IMR-90 (cell line): ENCODE results near the gene LAMB1. TPM values are rescaled to one million over a fixed set of nuclear protein-coding genes. Genes with fewer than 3 reads are reported as not detected.

ENCODE experiments used
- ATAC-seq: fragments of 200-7000 bp; cut with Tn5 transposase; 2 replicates; pipeline ENCODE4 v1.9.1; 2020; ENCODE audit warnings: low read depth, mild to moderate bottlenecking, moderate library complexity
- BruUV-seq: library from RNA; stranded (reverse); fragments of 400-500 nt; replicated peaks from 2 replicates; lab custom pipeline; 2021; lab: Mats Ljungman, UMichigan
- CTCF ChIA-PET: fragments of 300-600 bp; formaldehyde crosslinking; extraction: SDS; loops from one replicate; lab custom pipeline; 2021; ENCODE audit warnings: antibody characterized with exemption; lab: Yijun Ruan, JAX
- POLR2A ChIA-PET: fragments of 300-600 bp; sonication (Branson Sonifier 250); formaldehyde crosslinking; loops from one replicate; lab custom pipeline; 2022; ENCODE audit warnings: antibody characterized with exemption; ENCODE audit not compliant: unreplicated experiment; lab: Charles Lee
- DNase-seq: peaks from one replicate; pipeline ENCODE4 v3.0.0; 2013
- H2AFZ ChIP-seq: replicated peaks from 2 replicates; pipeline ENCODE3; 2013; ENCODE audit warnings: low read length, mild to moderate bottlenecking; ENCODE audit not compliant: poor library complexity
- H2AK5ac ChIP-seq: 2 replicates; pipeline ENCODE4 v1.6.1; 2013; ENCODE audit warnings: low read depth, low read length, inconsistent platforms
- H2AK9ac ChIP-seq: replicated peaks from 2 replicates; pipeline ENCODE3; 2013; ENCODE audit warnings: mild to moderate bottlenecking, low read depth, low read length, moderate library complexity; ENCODE audit not compliant: poor library complexity
- H2BK120ac ChIP-seq: 2 replicates; pipeline ENCODE4 v1.6.1; 2013; ENCODE audit warnings: low read depth, low read length, inconsistent platforms
- H2BK15ac ChIP-seq: 3 replicates; pipeline ENCODE4 v1.6.1; 2013; ENCODE audit warnings: low read depth, low read length, inconsistent platforms
- H2BK20ac ChIP-seq: 2 replicates; pipeline ENCODE4 v1.6.1; 2013; ENCODE audit warnings: low read depth, mild to moderate bottlenecking, inconsistent platforms, low read length, moderate library complexity
- H2BK5ac ChIP-seq: 2 replicates; pipeline ENCODE4 v1.6.1; 2013; ENCODE audit warnings: mild to moderate bottlenecking, low read depth, low read length, inconsistent platforms; ENCODE audit not compliant: poor library complexity, severe bottlenecking
- H3K14ac ChIP-seq: replicated peaks from 2 replicates; pipeline ENCODE4 v1.6.1; 2013; ENCODE audit warnings: low read depth, low read length, inconsistent platforms
- H3K18ac ChIP-seq: 2 replicates; pipeline ENCODE4 v1.6.1; 2013; ENCODE audit warnings: low read depth, low read length, control low read depth
- H3K23ac ChIP-seq: 2 replicates; pipeline ENCODE4 v1.6.1; 2013; ENCODE audit warnings: low read depth, low read length, inconsistent platforms
- H3K27ac ChIP-seq: 2 replicates; pipeline ENCODE4 v1.5.1; 2013; ENCODE audit warnings: mild to moderate bottlenecking, control low read depth, low read length; ENCODE audit not compliant: insufficient read depth
- H3K27me3 ChIP-seq: 2 replicates; pipeline ENCODE4 v1.6.1; 2013; ENCODE audit warnings: low read length; ENCODE audit not compliant: control insufficient read depth, insufficient read depth
- H3K36me3 ChIP-seq: 2 replicates; pipeline ENCODE4 v1.6.1; 2013; ENCODE audit warnings: low read length, mixed read lengths; ENCODE audit not compliant: control insufficient read depth, insufficient read depth
- H3K4ac ChIP-seq: 2 replicates; pipeline ENCODE4 v1.6.1; 2013; ENCODE audit warnings: low read depth, low read length, inconsistent platforms
- H3K4me1 ChIP-seq: 2 replicates; pipeline ENCODE4 v1.6.1; 2013; ENCODE audit warnings: low read length, mixed read lengths; ENCODE audit not compliant: control insufficient read depth, insufficient read depth
- H3K4me2 ChIP-seq: 2 replicates; pipeline ENCODE4 v1.6.1; 2013; ENCODE audit warnings: low read depth, mild to moderate bottlenecking, control low read depth, low read length, moderate library complexity
- H3K4me3 ChIP-seq: 2 replicates; pipeline ENCODE4 v1.5.1; 2013; ENCODE audit warnings: low read depth, mild to moderate bottlenecking, control low read depth, low read length, moderate library complexity; ENCODE audit not compliant: insufficient read depth
- H3K56ac ChIP-seq: 2 replicates; pipeline ENCODE4 v1.6.1; 2013; ENCODE audit warnings: low read length, inconsistent platforms; ENCODE audit not compliant: insufficient read depth; ENCODE audit errors: extremely low read depth
- H3K79me1 ChIP-seq, 2 experiments: 2 replicates each; pipeline ENCODE4 v1.6.1; 2013; ENCODE audit warnings: low read length in 2 of 2, inconsistent platforms in 1 of 2, low read depth in 1 of 2
- H3K9ac ChIP-seq: 2 replicates; pipeline ENCODE4 v1.6.1; 2013; ENCODE audit warnings: low read depth, low read length, control low read depth
- H3K9me1 ChIP-seq: 2 replicates; pipeline ENCODE4 v1.6.1; 2013; ENCODE audit warnings: low read length, inconsistent platforms; ENCODE audit not compliant: insufficient read depth
- H3K9me3 ChIP-seq: 2 replicates; pipeline ENCODE4 v1.6.1; 2013; ENCODE audit warnings: low read length; ENCODE audit not compliant: control insufficient read depth, insufficient read depth
- H4K20me1 ChIP-seq: 2 replicates; pipeline ENCODE4 v1.6.1; 2013; ENCODE audit warnings: low read length, inconsistent platforms; ENCODE audit not compliant: insufficient read depth
- H4K5ac ChIP-seq: 2 replicates; pipeline ENCODE4 v1.6.1; 2013; ENCODE audit warnings: mild to moderate bottlenecking, low read depth, low read length, control low read depth
- H4K8ac ChIP-seq, 2 experiments: 2 replicates each; pipeline ENCODE4 v1.6.1; 2013; ENCODE audit warnings: low read depth in 2 of 2, low read length in 2 of 2, control low read depth in 1 of 2, inconsistent platforms in 1 of 2
- H4K91ac ChIP-seq: 2 replicates; pipeline ENCODE4 v1.6.1; 2013; ENCODE audit warnings: low read depth, low read length, inconsistent platforms; ENCODE audit not compliant: insufficient read depth
- BHLHE40 ChIP-seq: fragments of 150-350 bp; IDR thresholded peaks from 2 replicates; pipeline ENCODE4 v1.6.1; 2016; ENCODE audit warnings: mild to moderate bottlenecking, low read depth, low read length
- CEBPB ChIP-seq: IDR thresholded peaks from 2 replicates; pipeline ENCODE4 v1.6.1; 2012; ENCODE audit warnings: low read depth, low read length, improper control_type of control experiment
- CHD1 ChIP-seq: IDR thresholded peaks from 2 replicates; pipeline ENCODE4 v1.6.1; 2012; ENCODE audit warnings: low read depth, low read length, improper control_type of control experiment
- FOS ChIP-seq: fragments of 150-350 bp; IDR thresholded peaks from 2 replicates; pipeline ENCODE4 v1.6.1; 2016; ENCODE audit warnings: low read depth, low read length
- MAFK ChIP-seq: IDR thresholded peaks from 2 replicates; pipeline ENCODE4 v1.6.1; 2012; ENCODE audit warnings: low read depth, low read length, improper control_type of control experiment
- MAZ ChIP-seq: IDR thresholded peaks from 2 replicates; pipeline ENCODE4 v1.6.1; 2012; ENCODE audit warnings: low read depth, mild to moderate bottlenecking, low read length, improper control_type of control experiment, moderate library complexity, borderline replicate concordance
- MXI1 ChIP-seq: IDR thresholded peaks from 2 replicates; pipeline ENCODE4 v1.6.1; 2012; ENCODE audit warnings: low read depth, mild to moderate bottlenecking, low read length, moderate library complexity, borderline replicate concordance
- NFE2L2 ChIP-seq: fragments of 150-350 bp; IDR thresholded peaks from 2 replicates; pipeline ENCODE4 v1.6.1; 2016; ENCODE audit warnings: low read depth, mild to moderate bottlenecking, low read length
- POLR2A ChIP-seq: IDR thresholded peaks from 2 replicates; pipeline ENCODE4 v1.6.1; 2012; ENCODE audit warnings: mild to moderate bottlenecking, low read depth, low read length
- RAD21 ChIP-seq: IDR thresholded peaks from 2 replicates; pipeline ENCODE4 v1.6.1; 2012; ENCODE audit warnings: low read length, improper control_type of control experiment
- RCOR1 ChIP-seq: IDR thresholded peaks from 2 replicates; pipeline ENCODE4 v1.6.1; 2012; ENCODE audit warnings: mild to moderate bottlenecking, low read length, improper control_type of control experiment; ENCODE audit not compliant: insufficient replicate concordance
- RFX5 ChIP-seq: IDR thresholded peaks from 2 replicates; pipeline ENCODE4 v1.8.0; 2012; ENCODE audit warnings: low read depth, mild to moderate bottlenecking, low read length, moderate library complexity
- SMC3 ChIP-seq: fragments of 150-350 bp; IDR thresholded peaks from 2 replicates; pipeline ENCODE4 v1.6.1; 2016; ENCODE audit warnings: low read depth, mild to moderate bottlenecking, antibody characterized with exemption, low read length, moderate library complexity
- WGBS, 2 experiments: methylation state at CpG; one replicate each; pipeline versions ENCODE4 v1.1.5 to v1.1.7; 2013; ENCODE audit warnings: missing lambda C conversion rate in 2 of 2; ENCODE audit not compliant: insufficient read length in 1 of 2; ENCODE audit errors: extremely low coverage in 2 of 2; 5-methylcytosine and 5-hydroxymethylcytosine counted together
- dilution Hi-C: fragments of 300-500 bp; cut with HindIII; formaldehyde crosslinking; loops from one replicate; pipeline ENCODE4 v1.14.3; 2018; ENCODE audit warnings: low sequenced_read_pairs; ENCODE audit not compliant: unreplicated experiment
- in situ Hi-C: fragments of 300-500 bp; cut with MboI; formaldehyde crosslinking; loops from 3 replicates; pipeline ENCODE4 v1.14.3; 2019; ENCODE audit warnings: low sequenced_read_pairs, inconsistent platforms, mixed read lengths
- intact Hi-C: fragments of 100-400 bp; cut with micrococcal nuclease; formaldehyde crosslinking; loops from 2 replicates; pipeline ENCODE4 v1.10.0; 2022
- polyA plus RNA-seq, 3 experiments: library from polyadenylated mRNA; depleted of rRNA; stranded (reverse); fragments of >200 nt; gene quantifications; 2 replicates each; pipeline ENCODE4 v1.2.3, GENCODE V29; 2012; ENCODE audit warnings: low replicate concordance in 1 of 3
- total RNA-seq: library from RNA; depleted of rRNA; stranded (reverse); fragments of >200 nt; gene quantifications from 2 replicates; pipeline ENCODE4 v1.2.3, GENCODE V29; 2012
- TF ChIP-seq, protein P1 (sequence below): conservative IDR thresholded peaks from 2 replicates; pipeline ENCODE4 v1.5.1; 2012; ENCODE audit warnings: mild to moderate bottlenecking, low read depth, low read length, improper control_type of control experiment
- TF ChIP-seq, protein P2 (sequence below): fragments of 150-350 bp; IDR thresholded peaks from 2 replicates; pipeline ENCODE4 v1.6.1; 2016; ENCODE audit warnings: low read depth, mild to moderate bottlenecking, low read length, moderate library complexity, borderline replicate concordance

Gene LAMB1
- total and polyA plus RNA-seq, 2 of the 4 experiments (the other 2 are of a cell fraction): 114 to 117 TPM

DNA sequence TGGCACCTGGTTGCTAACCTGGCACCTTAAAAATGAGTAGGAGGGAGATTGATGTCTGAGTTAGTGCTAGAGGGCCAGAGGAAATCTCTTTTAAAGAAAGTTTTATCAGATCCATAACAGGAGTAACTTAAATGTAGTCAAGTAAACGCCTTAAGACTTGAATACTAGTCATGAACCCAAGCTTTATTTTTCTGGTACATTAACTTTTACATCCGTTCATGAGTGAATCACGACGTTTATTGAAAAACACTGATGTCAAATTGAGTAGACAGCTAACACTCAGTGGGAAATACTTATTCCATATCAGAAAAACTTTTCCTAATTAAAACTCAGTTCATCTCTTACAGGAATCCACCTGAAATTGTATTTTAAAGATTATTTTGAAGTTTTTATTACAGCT, 6.9 kb upstream of the LAMB1 start:
- Histone ChIP-seq H3K4ac (no peak overlapping the region), H4K20me1 (no peaks in the 10 kb centered on the region; the same call in 1 of the 2 replicates), H3K4me1 (peaks cover 9% of the 10 kb centered on the region), H3K56ac (no peak overlapping the region), H2AFZ (no peak overlapping the region), H2BK120ac (no peak overlapping the region), H2BK20ac (no peak overlapping the region), H4K5ac (no peak overlapping the region), H3K27ac (no peak overlapping the region), H3K4me3 (no peak overlapping the region), H3K27me3 (no peaks in the 10 kb centered on the region), H3K18ac (no peak overlapping the region), H4K8ac (no peak overlapping the region), H3K23ac (no peak overlapping the region), H3K9ac (no peak overlapping the region), H3K14ac (no peak overlapping the region), H3K79me1 (no peaks in the 10 kb centered on the region), H3K4me2 (no peak overlapping the region), H3K36me3 (no peaks in the 10 kb centered on the region), H3K9me3 (no peaks in the 10 kb centered on the region), H2AK5ac (no peak overlapping the region), H4K91ac (no peak overlapping the region), H2BK15ac (no peak overlapping the region), H3K9me1 (peaks cover 9% of the 10 kb centered on the region; the same call in 1 of the 2 replicates), H2AK9ac (no peak overlapping the region), H2BK5ac (no peak overlapping the region)
- BruUV-seq: no TSS peak
- in situ Hi-C loops (no loop called here), intact Hi-C loops (loop anchor here (5.0 kb wide), 1 partner anchor 122 kb away; the partner anchor contains the start of gene LAMB4), dilution Hi-C loops (loop anchor here (25.0 kb wide), 1 partner anchor 127 kb away; the partner anchor contains the start of gene LAMB4)
- WGBS, 2 experiments: 80% methylated on average over 1 of the region's 4 CpGs; no CpG with 5 or more reads in 1 of the 2 experiments
- no peak for TF ChIP-seq MAFK
- no peak for TF ChIP-seq RAD21
- no peak for TF ChIP-seq FOS
- no peak for TF ChIP-seq BHLHE40
- no peak for TF ChIP-seq NFE2L2
- TF ChIP-seq MAZ: no peak
- TF ChIP-seq MXI1: no peak
- TF ChIP-seq SMC3: no peak
- TF ChIP-seq, protein P1, sequence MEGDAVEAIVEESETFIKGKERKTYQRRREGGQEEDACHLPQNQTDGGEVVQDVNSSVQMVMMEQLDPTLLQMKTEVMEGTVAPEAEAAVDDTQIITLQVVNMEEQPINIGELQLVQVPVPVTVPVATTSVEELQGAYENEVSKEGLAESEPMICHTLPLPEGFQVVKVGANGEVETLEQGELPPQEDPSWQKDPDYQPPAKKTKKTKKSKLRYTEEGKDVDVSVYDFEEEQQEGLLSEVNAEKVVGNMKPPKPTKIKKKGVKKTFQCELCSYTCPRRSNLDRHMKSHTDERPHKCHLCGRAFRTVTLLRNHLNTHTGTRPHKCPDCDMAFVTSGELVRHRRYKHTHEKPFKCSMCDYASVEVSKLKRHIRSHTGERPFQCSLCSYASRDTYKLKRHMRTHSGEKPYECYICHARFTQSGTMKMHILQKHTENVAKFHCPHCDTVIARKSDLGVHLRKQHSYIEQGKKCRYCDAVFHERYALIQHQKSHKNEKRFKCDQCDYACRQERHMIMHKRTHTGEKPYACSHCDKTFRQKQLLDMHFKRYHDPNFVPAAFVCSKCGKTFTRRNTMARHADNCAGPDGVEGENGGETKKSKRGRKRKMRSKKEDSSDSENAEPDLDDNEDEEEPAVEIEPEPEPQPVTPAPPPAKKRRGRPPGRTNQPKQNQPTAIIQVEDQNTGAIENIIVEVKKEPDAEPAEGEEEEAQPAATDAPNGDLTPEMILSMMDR: no peak
- TF ChIP-seq POLR2A: no peak
- TF ChIP-seq, protein P2, sequence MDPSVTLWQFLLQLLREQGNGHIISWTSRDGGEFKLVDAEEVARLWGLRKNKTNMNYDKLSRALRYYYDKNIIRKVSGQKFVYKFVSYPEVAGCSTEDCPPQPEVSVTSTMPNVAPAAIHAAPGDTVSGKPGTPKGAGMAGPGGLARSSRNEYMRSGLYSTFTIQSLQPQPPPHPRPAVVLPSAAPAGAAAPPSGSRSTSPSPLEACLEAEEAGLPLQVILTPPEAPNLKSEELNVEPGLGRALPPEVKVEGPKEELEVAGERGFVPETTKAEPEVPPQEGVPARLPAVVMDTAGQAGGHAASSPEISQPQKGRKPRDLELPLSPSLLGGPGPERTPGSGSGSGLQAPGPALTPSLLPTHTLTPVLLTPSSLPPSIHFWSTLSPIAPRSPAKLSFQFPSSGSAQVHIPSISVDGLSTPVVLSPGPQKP: no peak
- no peak for TF ChIP-seq RFX5
- TF ChIP-seq CEBPB: no peak
- TF ChIP-seq RCOR1: no peak
- TF ChIP-seq CHD1: no peak
- ATAC-seq: no peak
- ChIA-PET CTCF (interaction anchor here (0.6 kb wide), 1 partner anchor 136 kb away, joined by 3 read pairs; no protein-coding TSS in a partner anchor), POLR2A (interaction anchor here (0.6 kb wide), 2 partner anchors 14 to 15 kb away, joined by 3 to 4 read pairs; no protein-coding TSS in a partner anchor)
- DNase-seq: no peak
